Measurements from ENCODE around the gene MAFG. TPM values are rescaled to one million over a fixed set of nuclear protein-coding genes. Genes with fewer than 3 reads are reported as not detected.
"Not testable (repeated sequence)": the region's sequence is repeated elsewhere in the genome, so short reads cannot be mapped to it uniquely, and the experiment has no call there.

MAFG gene
- total RNA-seq, 1 donor from 2014 or later, result 10.4 TPM

DNA sequence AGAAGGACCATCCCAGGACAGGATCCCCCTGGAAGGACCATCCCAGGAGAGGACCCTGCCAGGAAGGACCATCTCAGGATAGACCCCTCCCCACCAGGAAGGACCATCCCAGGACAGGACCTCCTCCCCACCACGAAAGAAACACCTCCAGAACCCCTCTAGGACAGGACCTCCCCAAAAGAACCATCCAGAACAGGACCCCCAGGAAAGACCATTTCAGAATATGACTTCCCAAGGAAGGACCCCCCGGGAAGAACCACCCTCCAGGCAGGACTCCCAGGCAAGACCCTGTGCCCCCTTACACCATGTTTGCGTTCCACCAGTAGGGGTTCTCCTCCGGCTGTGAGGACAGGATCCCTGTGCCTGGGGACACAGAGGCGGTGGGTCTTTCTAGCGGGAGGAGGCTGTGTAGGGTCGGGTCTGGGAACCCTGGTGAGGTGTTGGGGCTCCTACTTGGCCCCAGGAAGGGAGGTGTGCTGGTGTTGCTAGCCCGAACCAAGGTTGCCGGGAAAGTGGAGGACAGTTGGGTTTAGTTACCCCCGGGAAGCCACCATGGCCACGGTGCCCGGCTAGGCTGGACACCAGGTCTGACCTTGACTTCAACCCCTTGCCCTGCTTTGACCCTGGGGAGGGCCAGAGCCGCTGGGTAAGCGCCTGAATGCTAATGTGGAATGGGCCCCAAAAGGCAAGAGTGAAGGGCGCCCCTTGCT lies 31.3 kb upstream of the MAFG start:
- DNase-seq (ENCODE audit: low read depth in 2 of 2), result no peak

DNA sequence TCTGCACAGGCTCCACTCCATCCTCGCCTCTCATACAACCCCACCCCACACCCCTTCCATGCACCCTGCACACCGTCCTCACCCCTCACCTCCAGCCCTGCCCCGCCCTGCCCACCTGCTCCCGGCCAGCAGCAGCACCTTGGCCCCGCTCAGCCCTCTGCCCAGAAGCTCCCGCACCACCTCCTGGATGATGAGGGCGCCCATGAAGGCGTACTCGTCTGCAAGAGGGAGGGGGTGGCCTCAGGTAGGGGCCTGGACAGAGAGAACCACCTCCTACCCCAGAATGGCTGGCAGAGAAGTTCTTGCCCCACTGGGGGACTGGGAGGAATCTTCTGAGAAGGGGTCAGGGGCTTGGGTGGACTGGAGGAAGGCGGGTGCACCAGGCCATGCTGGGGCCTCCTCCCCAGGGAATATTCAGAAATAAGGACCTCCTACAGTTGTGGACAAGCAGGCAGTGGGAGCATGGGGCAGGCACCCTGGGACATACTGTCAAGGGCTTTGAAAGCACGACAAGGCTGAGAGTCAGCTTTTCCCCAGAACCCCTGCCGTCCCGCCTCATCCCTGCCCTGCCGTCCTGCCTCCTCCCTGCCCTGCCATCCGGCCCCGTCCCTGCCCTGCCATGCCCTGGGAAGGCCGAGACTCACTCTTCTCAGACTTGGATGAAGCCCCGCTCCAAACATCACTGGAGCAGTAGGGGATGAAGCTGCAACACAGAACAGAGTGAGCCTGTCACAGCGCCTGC lies 30.3 kb upstream of the MAFG start:
- DNase-seq (ENCODE audit: low read depth in 2 of 2), result no peak

DNA sequence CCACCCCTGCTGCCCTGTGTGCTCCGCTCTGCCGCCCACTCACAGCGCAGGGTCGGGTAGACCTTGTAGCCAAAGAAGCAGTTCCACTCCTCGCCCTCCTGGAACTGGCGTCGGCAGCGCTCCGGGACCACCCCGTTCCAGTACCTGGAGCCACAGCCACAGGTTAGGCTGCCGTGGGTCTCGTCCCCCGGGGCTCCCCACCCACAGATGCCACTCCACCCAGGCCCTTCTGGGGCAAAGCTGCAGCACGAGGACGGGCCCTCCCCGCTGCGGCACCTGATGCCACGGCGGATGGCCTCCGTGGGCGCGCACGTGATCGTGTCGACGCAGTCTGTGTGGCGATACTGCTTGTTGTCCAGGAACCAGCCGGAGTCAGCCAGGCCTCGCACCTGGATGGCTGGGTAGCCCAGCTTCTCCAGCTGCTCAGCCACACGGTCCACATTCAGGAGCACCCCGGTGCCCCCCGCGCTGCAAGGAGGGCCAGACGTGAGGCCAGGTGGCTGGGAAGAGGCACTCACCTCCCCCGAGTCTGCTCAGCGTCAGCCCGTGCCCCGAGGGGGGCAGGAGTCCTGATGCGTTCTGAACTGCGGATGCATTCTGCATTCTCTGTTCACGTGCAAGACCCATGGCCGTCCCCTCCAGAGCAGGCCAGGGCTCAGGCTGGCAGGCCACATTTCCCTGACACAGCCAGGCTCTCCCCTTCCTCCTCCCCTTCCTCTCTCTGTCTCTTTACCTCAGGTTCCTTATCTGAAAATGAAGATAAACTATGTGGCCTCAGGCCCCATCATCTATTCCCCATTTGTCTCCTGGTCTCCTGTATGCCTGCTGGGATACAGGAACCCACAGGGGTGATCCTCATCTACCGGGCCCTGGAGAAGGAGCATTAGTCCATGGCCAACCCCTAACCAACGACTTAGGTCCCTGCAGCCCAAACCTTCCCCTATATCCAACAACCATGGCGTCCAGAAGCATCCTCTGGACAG lies 29.4 kb upstream of the MAFG start:
- DNase-seq (ENCODE audit: low read depth in 2 of 2), result no peak

DNA sequence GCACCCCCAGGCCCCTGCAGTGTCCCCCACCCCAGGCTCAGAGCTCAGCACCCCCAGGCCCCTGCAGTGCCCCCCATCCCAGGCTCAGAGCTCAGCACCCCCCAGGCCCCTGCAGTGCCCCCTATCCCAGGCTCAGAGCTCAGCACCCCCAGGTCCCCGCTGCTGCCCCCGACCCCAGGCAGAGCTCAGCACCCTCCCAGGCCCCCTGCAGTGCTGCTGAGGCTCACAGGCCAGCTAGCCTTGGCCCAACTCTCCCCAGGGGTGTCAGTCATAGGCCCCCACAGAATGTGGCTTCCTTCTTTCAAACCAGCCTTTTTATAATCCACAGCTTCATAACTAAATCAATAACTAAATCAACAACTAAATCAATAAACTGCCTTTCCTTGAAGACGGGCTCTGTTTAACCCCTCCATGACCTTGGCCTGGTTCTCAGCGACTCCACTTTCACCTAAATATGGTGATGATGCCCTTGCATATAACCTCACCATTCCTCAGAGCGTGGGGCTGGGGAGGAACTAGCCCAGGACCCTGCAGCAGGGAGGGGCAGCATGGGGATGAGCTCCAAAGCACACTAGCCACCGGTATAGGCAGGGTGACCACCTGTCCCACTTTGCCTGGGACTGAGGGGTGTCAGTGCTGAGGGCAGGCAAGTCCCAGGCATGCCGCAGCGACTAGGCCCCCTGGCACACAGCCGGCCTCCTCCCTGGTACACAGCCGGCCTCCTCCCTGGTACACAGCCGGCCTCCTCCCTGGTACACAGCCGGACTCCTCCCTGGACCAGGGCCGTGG lies 28.4 kb upstream of the MAFG start:
- DNase-seq (ENCODE audit: low read depth in 2 of 2), result no peak

DNA sequence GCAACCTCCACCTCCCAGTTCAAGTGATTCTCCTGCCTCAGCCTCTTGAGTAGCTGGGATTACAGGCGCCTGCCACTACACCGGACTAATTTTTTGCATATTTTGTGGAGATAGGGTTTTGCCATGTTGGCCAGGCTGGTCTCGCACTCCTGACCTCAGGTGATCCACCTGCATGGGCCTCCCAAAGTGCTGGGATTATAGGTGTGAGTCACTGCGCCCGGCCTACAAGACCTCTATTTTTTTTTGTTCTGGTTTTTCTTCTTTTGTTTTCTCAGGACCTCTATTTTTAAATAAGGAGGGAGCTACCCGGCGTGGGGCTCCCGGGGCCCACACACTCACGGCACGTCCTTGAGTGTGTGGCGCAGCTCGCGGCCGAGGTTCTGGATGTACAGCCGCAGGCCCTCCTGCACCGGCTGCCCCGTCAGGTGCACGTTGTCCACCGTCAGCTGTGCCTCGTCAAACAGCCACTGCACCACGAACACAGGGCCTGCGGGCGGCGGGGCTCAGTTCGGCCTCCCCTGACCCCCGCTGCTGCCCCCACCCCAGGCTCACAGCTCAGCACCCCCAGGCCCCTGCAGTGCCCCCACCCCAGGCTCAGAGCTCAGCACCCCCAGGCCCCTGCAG lies 27.6 kb upstream of the MAFG start:
- no peak for DNase-seq (ENCODE audit: low read depth in 2 of 2)

DNA sequence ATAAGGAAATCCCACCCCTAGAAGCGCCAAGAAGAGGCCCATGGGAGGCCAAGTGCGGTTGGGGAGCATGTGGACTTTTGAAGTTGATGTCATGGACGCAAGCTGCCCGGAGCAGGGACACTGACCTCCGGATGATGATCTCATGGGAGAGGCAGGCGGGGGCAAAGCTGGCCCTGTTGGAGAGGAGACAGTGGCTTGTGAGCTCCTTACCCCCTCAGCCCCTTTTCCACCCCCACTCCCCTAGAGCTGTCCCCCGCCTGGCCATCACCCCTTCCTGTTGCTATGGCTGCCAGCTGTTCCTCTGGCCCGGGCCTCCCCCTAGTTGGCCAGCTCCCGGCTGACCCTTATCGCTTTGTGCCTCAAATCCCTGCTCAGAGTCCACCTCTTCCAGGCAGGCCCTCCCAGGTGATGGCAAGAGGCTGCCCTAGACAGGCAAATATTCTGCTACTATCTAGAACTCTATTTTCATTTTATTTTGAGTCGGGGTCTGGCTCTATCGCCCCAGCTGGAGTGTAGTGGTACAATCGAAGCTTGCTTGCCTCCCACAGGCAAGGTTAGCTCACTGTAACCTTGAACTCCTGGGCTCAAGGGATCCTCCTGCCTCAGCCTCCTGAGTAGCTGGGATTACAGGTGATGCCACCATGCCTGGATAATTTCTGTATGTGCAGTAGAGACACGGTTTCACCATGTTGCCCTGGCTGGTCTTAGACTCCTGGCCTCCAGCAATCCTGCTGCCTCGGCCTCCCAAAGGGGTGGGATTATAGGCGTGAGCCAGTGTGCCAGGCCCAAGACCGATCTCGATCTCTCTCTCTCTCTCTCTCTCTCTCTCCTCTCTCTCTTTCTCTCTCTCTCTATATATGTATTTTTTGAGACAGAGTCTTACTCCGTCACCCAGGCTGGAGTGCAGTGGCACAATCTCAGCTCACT lies 26.9 kb upstream of the MAFG start:
- DNase-seq (ENCODE audit: low read depth in 2 of 2), result no peak

DNA sequence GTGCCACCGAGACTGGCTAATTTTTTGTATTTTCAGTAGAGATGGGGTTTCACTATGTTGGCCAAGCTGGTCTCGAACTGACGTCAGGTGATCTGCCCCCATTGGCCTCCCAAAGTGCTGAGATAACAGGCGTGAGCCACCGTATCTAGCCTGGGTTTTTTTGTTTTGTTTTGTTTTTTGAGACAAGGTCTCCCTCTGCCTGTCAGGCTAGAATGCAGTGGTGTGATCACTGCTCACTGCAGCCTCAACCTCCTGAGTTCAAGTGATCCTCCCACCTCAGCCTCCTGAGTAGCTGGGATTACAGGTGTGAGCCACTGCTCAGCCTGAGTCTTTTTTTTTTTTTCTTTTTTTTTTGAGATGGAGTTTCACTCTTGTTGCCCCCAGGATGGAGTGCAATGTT lies 25.9 kb upstream of the MAFG start:
- DNase-seq (ENCODE audit: low read depth in 2 of 2), result not testable (repeated sequence)

DNA sequence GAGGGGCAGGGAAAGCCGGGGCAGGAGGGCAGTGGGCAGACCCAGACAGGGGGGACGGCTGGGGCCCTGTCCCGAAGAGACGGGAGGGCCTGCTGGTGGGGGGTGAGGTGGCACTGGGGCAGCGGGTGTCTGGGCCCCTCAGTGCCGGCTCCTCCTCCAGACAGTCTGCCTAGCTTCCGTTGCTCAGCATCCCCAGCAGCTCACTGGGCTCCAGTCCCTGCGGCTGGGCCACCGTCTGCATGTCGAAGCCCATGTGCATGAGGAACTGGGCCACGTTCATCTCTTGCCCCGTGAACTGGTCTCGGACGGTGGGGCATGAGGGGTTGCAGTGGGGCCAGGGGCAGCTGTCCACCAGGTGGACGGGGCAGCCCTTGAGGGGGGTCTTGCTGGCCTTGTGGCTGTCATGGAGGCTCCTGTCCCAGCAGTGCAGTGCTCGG lies 25.3 kb upstream of the MAFG start:
- no peak for DNase-seq (ENCODE audit: low read depth in 2 of 2)

DNA sequence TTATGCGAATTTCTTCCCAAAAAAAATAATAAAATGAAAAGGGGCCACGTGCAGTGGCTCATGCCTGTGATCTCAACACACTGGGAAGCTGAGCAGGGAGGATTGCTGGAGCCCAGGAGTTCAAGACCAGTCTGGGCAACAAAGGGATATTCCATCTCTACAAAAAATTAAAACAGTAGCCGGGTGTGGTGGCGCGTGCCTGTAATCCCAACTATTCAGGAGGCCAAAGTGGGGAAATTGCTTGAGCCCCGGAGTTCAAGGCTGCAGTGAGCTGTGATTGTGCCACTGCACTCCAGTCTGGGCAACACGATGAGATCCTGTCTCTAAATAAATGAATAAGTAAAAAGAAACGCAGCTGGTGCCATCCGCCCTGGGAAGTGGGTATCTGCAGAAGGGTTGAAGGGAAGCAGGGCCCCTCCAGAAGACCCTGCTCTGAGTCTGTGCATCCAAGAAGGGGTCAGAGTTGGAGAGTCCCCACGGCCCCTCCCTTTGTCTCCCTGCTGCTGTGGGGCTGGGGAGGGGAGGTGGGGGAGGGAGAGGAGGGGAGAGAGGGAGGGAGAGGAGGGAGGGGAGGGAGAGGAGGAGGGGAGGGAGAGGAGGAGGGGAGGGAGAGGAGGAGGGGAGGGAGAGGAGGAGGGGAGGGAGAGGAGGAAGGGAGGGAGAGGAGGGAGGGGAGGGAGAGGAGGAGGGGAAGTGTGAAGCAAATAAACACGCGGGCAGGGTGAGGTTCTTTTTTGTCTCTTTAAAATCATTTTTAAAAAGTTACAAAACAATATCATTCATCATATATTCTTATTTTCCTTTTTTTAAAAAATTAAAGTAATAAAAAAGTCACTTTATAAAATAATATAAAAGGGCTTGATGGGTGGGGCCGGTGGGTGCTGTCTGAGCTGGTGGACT lies 24.5 kb upstream of the MAFG start:
- no peak for DNase-seq (ENCODE audit: low read depth in 2 of 2)

DNA sequence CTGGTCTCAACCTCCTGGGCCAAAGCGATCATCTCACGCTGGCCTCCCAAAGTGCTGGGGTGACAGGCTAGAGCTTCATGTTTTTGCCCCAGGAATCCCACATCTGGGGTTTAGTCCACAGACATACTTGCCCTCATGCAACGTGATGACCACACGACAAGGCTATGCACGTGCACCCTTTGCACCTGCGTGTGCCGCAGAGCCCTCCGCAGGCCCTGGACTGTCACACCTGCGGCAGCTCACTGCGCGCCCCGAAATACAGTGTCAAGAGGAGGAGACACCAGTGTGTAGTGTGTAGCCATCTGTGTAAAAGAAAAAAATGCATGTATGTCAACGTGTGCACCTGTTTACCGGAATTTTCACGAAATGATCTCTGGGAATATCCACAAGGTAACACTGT lies 23.0 kb upstream of the MAFG start:
- no peak for DNase-seq (ENCODE audit: low read depth in 2 of 2)

DNA sequence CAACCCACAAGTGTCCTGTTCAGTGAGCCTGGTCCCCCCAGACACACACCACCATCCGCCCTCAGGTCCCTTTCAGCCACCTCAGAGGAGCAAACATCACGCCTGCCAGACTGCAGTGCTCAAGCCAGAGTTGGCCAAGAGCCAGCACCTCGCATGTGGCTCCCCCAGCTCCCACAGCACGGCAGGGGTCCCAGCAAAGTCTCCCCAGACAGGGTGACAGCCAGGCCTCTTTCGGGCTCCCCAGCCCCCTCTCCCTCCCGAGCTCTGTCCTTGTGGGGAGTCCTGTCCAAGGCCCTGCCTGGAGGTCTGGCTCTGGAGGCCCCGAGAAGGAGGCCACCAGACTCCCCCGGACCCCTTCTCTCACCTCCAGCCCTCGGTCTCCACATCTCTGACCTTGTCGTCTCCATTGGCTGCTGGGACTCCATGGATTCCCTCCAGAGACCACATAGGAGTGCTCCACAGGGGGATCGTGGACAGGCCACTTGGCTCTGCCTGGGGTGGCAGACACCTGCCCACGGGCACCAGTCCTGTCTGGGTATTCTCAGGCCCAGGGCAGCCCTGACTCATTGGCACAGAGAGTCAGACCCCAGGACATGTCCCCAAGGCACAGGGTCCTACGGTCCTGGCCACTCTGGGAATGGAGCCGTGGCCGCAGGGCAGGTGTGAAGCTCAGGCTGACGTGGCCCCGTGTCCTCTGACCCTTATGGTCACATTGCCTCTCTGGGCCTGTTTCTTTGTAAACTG lies 21.3 kb upstream of the MAFG start:
- no peak for DNase-seq (ENCODE audit: low read depth in 2 of 2)

DNA sequence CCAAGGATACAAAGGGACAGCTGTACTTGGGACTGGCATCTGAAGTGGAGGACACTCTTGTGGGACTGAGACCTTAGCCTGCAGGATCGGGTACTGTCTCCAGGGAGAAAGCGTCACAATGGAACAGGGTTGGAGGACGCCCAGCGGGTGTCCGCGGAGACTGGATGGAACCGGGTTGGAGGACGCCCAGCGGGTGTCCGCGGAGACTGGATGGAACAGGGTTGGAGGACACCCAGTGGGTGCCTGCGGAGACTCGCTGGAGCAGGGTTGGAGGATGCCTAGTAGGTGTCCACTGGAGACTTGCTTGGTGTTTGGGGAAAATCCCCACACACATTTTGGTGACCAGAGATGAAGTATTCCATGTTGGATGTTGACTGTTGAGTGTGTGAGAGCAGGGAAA lies 19.7 kb upstream of the MAFG start, which contains the start of gene MYADML2:
MYADML2 (minus strand) TSS at position 45 of the 400 bp plus-strand sequence. CDS start 5,492 bp downstream, outside the sequence.
- DNase-seq (ENCODE audit: low read depth in 2 of 2), result no peak

DNA sequence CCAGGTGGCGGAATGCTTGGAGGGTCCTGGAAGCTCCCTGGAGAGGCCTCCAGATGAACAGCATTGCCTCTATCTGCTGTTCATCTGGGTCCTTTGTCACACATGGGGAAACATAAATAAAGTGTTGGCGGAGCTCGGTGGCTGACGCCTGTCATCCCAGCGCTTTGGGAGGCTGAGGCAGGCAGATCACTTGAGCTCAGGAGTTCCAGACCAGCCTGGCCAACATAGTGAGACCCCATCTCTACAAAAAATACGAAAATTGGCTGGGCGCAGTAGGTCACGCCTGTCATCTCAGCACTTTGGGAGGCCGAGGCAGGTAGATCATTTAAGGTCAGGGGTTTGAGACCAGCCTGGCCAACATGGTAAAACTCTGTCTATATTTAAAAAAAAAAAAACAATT lies 17.3 kb upstream of the MAFG start:
- DNase-seq (ENCODE audit: low read depth in 2 of 2), result no peak

DNA sequence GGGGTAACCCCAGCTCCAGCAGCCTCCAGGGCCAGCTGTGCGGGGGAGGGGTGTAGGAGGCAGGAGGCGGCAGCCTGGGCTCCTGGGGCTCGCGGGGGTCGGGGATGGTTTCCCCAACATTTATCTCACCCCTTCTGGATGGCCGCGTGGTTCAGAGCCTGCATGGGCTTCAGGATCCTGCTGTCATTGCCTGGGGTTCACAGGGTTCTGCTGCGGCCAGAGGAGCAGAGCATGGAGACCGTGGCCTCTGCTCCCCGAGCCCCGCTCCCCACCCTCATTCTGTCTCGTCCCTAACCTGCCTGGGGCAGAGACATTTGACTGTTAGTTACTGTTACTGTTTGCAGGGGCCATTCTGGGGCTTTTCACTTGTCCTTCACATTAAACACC lies 14.6 kb upstream of the MAFG start:
- DNase-seq (ENCODE audit: low read depth in 2 of 2), result no peak

DNA sequence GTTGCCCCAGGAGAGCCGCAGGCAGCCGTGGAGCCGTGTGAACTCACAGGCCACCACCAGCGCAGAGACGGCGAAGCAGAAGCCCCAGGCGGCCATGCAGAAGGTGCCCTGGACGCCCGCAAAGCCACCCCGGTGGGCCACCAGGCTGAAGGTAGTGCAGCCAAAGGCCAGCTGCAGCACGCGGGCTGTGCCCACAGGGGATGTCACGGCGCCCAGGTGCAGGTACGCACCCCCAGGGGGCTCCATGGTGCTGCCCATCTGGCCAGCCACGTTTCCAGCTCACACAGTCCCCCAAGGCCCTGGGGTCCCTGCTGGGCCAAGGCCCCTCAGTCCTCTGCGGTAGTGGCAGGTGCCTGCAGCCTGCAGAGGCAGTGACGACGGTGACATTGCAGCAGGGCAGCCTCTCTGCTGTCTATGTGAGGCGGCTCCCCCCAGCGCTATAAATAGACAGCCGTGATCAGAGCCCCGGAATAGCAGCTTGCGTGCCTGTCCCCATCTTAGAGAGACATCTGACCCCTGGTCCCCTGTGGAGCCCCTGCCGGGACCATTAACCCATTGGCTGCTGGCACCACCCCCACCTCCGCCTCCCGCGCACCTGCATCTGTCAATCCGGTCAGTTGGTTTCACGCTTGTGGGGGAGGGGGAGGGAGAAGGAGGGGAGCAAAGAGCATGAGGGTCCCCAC lies 14.1 kb upstream of the MAFG start:
- DNase-seq (ENCODE audit: low read depth in 2 of 2), result no peak

DNA sequence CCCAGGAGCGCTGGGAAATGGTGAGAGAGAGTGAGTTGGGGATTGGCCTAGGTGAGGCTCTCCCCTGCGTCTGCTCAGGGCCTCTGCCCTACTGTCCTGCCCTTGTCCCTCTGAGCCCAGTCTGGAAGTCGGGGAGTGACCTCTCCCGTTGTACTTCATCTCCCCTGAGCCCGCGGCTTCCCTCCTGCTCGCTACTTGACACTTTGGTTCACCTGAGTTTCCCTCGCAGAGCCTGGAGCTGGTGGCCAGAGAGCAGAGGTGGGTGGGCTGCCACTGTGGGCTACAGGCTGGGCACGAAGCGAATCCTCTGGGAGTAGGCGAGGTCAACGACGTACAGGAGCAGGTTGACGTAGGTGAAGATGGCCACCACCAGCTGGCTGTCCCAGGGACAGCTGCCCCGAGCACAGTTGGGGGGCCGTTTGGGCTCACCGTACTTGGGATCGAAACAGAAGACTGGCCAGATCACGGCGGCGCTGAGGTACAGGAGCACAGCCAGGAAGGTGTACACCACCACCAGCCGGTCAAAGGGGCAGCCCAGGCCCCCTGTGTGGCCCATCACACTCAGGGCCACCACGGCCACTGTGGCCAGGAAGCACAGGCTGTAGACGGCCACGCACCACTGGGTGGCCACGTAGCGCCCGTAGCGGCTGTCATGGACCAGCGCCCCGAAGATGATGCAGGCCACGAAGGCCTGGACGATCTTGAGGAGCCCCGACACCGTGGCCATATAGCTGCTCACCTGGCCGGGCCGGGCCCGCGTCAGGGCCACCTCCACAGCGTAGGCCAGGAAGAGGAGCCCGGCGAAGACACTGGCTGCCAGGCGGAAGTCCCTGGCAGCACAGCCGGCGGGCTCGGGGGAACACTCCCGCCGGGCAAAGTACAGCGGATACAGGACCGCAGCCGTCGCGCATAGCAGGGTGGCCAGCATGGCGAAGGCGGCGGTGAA lies 13.3 kb upstream of the MAFG start:
- no peak for DNase-seq (ENCODE audit: low read depth in 2 of 2)
